Spleen (tissue), 7 donors: ENCODE measurements around the gene PAX3.

Source experiments
- POLR2A ChIP-seq, 3 donors: fragments of 450-650 bp; IDR thresholded peaks; one replicate each; pipeline ENCODE4 v1.5.1; 2017; ENCODE audit warnings: antibody characterized with exemption in 3 of 3, mild to moderate bottlenecking in 1 of 3
- TF ChIP-seq, protein P1 (sequence below), 11 experiments: fragments of 200-600 bp in 7 of 11; fragments of 450-650 bp in 4 of 11; sonication (generic) in 4 of 11; IDR thresholded peaks in 8 of 11; conservative IDR thresholded peaks in 3 of 11; 1 replicate in 7 of 11; 2 replicates in 4 of 11; pipeline versions ENCODE4 v1.4.0 to v1.8.0; 2016 to 2021; ENCODE audit warnings: antibody characterized with exemption in 11 of 11, inconsistent platforms in 4 of 11, mild to moderate bottlenecking in 1 of 11
- donor health status: DM: no; HTN: no; CAD: no; lungs with moderate emphysema.
- donor health status: DM: no; HTN: no; CAD: no.
- donor health status: DM: no; HTN: no; CAD: no.

DNA sequence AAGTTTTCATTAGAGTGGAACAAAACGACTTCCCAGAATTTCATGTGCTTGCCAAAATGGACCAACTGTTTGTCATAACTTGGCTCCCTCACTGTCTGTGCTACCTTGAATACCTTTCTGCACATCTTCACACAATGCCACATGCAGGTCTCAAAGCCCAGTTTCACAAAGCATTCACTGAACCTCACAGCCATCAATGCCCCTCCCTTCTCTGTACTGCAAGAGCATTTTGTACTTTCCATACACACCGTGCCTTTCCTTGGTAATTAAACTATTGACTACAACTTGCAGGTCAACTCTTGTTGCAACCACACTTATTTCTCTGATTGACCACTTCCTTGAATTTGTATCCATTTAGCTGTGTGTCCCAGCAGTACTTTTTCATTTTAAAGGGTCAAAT, 50.5 kb downstream of the PAX3 start:
- TF ChIP-seq, protein P1, sequence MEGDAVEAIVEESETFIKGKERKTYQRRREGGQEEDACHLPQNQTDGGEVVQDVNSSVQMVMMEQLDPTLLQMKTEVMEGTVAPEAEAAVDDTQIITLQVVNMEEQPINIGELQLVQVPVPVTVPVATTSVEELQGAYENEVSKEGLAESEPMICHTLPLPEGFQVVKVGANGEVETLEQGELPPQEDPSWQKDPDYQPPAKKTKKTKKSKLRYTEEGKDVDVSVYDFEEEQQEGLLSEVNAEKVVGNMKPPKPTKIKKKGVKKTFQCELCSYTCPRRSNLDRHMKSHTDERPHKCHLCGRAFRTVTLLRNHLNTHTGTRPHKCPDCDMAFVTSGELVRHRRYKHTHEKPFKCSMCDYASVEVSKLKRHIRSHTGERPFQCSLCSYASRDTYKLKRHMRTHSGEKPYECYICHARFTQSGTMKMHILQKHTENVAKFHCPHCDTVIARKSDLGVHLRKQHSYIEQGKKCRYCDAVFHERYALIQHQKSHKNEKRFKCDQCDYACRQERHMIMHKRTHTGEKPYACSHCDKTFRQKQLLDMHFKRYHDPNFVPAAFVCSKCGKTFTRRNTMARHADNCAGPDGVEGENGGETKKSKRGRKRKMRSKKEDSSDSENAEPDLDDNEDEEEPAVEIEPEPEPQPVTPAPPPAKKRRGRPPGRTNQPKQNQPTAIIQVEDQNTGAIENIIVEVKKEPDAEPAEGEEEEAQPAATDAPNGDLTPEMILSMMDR (IDR thresholded peaks at IDR 0.05 in 8 of 11, conservative IDR thresholded peaks at IDR 0.05 in 3 of 11), result no peak
- TF ChIP-seq POLR2A (IDR thresholded peaks at IDR 0.05), result no peak
